SK-N-SH (cell line): ENCODE results near the gene SH3GLB1. TPM values are rescaled to one million over a fixed set of nuclear protein-coding genes. Genes with fewer than 3 reads are reported as not detected.

Experiments used
- CTCF ChIA-PET: fragments of 300-600, 350-600 bp; formaldehyde crosslinking; extraction: SDS; loops from one replicate; lab custom pipeline; 2021; lab: Yijun Ruan, JAX
- POLR2A ChIA-PET: fragments of 350-600 bp; sonication (Branson Sonifier 250); formaldehyde crosslinking; extraction: SDS; loops from one replicate; lab custom pipeline; 2020; ENCODE audit warnings: antibody characterized with exemption, inconsistent platforms; lab: Yijun Ruan, JAX
- DNase-seq: peaks from one replicate; pipeline ENCODE4 v3.0.0; 2012
- H2AFZ ChIP-seq: fragments of 200-600 bp; sonication (generic); 2 replicates; pipeline ENCODE4 v1.8.1; 2016; ENCODE audit warnings: antibody characterized with exemption, mild to moderate bottlenecking, low read depth
- H3F3A ChIP-seq: fragments of 200-600 bp; sonication (generic); replicated peaks from 2 replicates; pipeline ENCODE3; 2016; ENCODE audit warnings: antibody characterized with exemption, mild to moderate bottlenecking; ENCODE audit not compliant: insufficient read depth
- H3K27ac ChIP-seq, 2 experiments: fragments of 200-500 bp in 1 of 2; fragments of 200-600 bp in 1 of 2; sonication (Bioruptor generic) in 1 of 2; sonication (generic), shearing (Covaris generic) in 1 of 2; 2 replicates each; pipeline versions ENCODE4 v1.5.1 to v1.6.1; 2014 to 2016; ENCODE audit warnings: low read depth in 2 of 2, inconsistent platforms in 1 of 2, low read length in 1 of 2, mild to moderate bottlenecking in 1 of 2, mixed read lengths in 1 of 2
- H3K27me3 ChIP-seq: fragments of 200-600 bp; sonication (generic), shearing (Covaris generic); 2 replicates; pipeline ENCODE4 v1.6.1; 2016; ENCODE audit warnings: mixed run types; ENCODE audit not compliant: insufficient read depth
- H3K36me3 ChIP-seq, 2 experiments: fragments of 200-500 bp in 1 of 2; fragments of 200-600 bp in 1 of 2; sonication (Bioruptor generic) in 1 of 2; sonication (generic) in 1 of 2; replicated peaks in 1 of 2; 2 replicates each; pipeline versions ENCODE3 to v1.5.1; 2014 to 2016; ENCODE audit warnings: low read length in 1 of 2, mild to moderate bottlenecking in 1 of 2; ENCODE audit not compliant: insufficient read depth in 2 of 2, control insufficient read depth in 1 of 2
- H3K4me1 ChIP-seq, 2 experiments: fragments of 200-500 bp in 1 of 2; fragments of 200-600 bp in 1 of 2; sonication (Bioruptor generic) in 1 of 2; sonication (generic), shearing (Covaris generic) in 1 of 2; 2 replicates each; pipeline versions ENCODE4 v1.5.1 to v1.6.1; 2014 to 2016; ENCODE audit warnings: low read depth in 1 of 2, low read length in 1 of 2, mixed run types in 1 of 2; ENCODE audit not compliant: insufficient read depth in 2 of 2, control insufficient read depth in 1 of 2
- H3K4me2 ChIP-seq: fragments of 200-600 bp; sonication (generic), shearing (Covaris generic); 2 replicates; pipeline ENCODE4 v1.6.1; 2017; ENCODE audit warnings: mixed run types
- H3K4me3 ChIP-seq, 2 experiments: fragments of 200-500 bp in 1 of 2; fragments of 200-600 bp in 1 of 2; sonication (Bioruptor generic) in 1 of 2; sonication (generic), shearing (Covaris generic) in 1 of 2; 2 replicates each; pipeline versions ENCODE4 v1.5.1 to v1.8.1; 2014 to 2016; ENCODE audit warnings: low read depth in 2 of 2, inconsistent platforms in 1 of 2, low read length in 1 of 2, mild to moderate bottlenecking in 1 of 2, mixed read lengths in 1 of 2, moderate library complexity in 1 of 2
- H3K79me2 ChIP-seq: fragments of 200-600 bp; sonication (generic); 2 replicates; pipeline ENCODE4 v1.8.1; 2017; ENCODE audit warnings: mild to moderate bottlenecking; ENCODE audit not compliant: insufficient read depth
- H3K9ac ChIP-seq: fragments of 200-600 bp; sonication (generic); 2 replicates; pipeline ENCODE4 v1.6.1; 2017; ENCODE audit warnings: mixed run types
- H3K9me2 ChIP-seq: fragments of 200-600 bp; sonication (generic); 2 replicates; pipeline ENCODE4 v1.6.1; 2017; ENCODE audit warnings: mixed run types
- H3K9me3 ChIP-seq: fragments of 200-600 bp; sonication (generic); 2 replicates; pipeline ENCODE4 v1.6.1; 2017; ENCODE audit warnings: mixed run types, mild to moderate bottlenecking, moderate library complexity
- H4K20me1 ChIP-seq: fragments of 200-600 bp; sonication (generic); 2 replicates; pipeline ENCODE4 v1.6.1; 2017; ENCODE audit warnings: mild to moderate bottlenecking, mixed run types; ENCODE audit not compliant: insufficient read depth
- ELF1 ChIP-seq: IDR thresholded peaks from 2 replicates; pipeline ENCODE4 v1.4.0; 2012
- EZH2phosphoT487 ChIP-seq: fragments of 200-600 bp; sonication (generic); IDR thresholded peaks from 2 replicates; pipeline ENCODE4 v1.6.1; 2017; ENCODE audit warnings: low read depth, mixed run types, mild to moderate bottlenecking, antibody characterized with exemption, moderate library complexity, borderline replicate concordance
- FOSL2 ChIP-seq: IDR thresholded peaks from 2 replicates; pipeline ENCODE4 v1.4.0; 2012; ENCODE audit warnings: low read depth, mild to moderate bottlenecking, moderate library complexity, borderline replicate concordance
- FOXJ3 ChIP-seq: sonication (generic); formaldehyde crosslinking; IDR thresholded peaks from 2 replicates; pipeline ENCODE4 v1.5.1; 2020; ENCODE audit warnings: mild to moderate bottlenecking, missing genetic modification reagents
- FOXM1 ChIP-seq: IDR thresholded peaks from 2 replicates; pipeline ENCODE4 v1.4.0; 2012; ENCODE audit warnings: low read depth, mild to moderate bottlenecking
- GABPA ChIP-seq: IDR thresholded peaks from 2 replicates; pipeline ENCODE4 v1.4.0; 2012; ENCODE audit warnings: low read depth, mild to moderate bottlenecking
- GATA2 ChIP-seq: sonication (generic); formaldehyde crosslinking; IDR thresholded peaks from 2 replicates; pipeline ENCODE4 v1.5.0; 2020; ENCODE audit warnings: mild to moderate bottlenecking, missing genetic modification reagents
- IRF3 ChIP-seq: fragments of 150-350 bp; IDR thresholded peaks from 2 replicates; pipeline ENCODE4 v1.6.1; 2016; ENCODE audit warnings: mild to moderate bottlenecking, low read depth, low read length
- MEF2A ChIP-seq: IDR thresholded peaks from 2 replicates; pipeline ENCODE4 v1.4.0; 2012; ENCODE audit warnings: low read depth, borderline replicate concordance
- MXI1 ChIP-seq: IDR thresholded peaks from 2 replicates; pipeline ENCODE4 v1.6.1; 2012; ENCODE audit warnings: mild to moderate bottlenecking, low read depth, low read length, improper control_type of control experiment
- RAD21 ChIP-seq: IDR thresholded peaks from 2 replicates; pipeline ENCODE4 v1.6.1; 2012; ENCODE audit warnings: mild to moderate bottlenecking, low read length
- RCOR1 ChIP-seq: fragments of 150-350 bp; IDR thresholded peaks from 2 replicates; pipeline ENCODE4 v1.6.1; 2017; ENCODE audit warnings: antibody characterized with exemption, low read length
- RXRA ChIP-seq: IDR thresholded peaks from 2 replicates; pipeline ENCODE4 v1.4.0; 2012; ENCODE audit warnings: low read depth, mild to moderate bottlenecking, borderline replicate concordance
- SIN3A ChIP-seq: IDR thresholded peaks from 2 replicates; pipeline ENCODE4 v1.6.1; 2012; ENCODE audit warnings: low read depth, mild to moderate bottlenecking, low read length, moderate library complexity, borderline replicate concordance
- SMC3 ChIP-seq: IDR thresholded peaks from 2 replicates; pipeline ENCODE4 v1.6.1; 2012; ENCODE audit warnings: low read depth, low read length, improper control_type of control experiment
- TAF1 ChIP-seq: IDR thresholded peaks from 2 replicates; pipeline ENCODE4 v1.6.1; 2012; ENCODE audit warnings: low read depth, mild to moderate bottlenecking, low read length, moderate library complexity, borderline replicate concordance
- TCF12 ChIP-seq: IDR thresholded peaks from 2 replicates; pipeline ENCODE4 v1.4.0; 2012
- WGBS: methylation state at CpG from one replicate; pipeline ENCODE4 v1.1.6; 2017; ENCODE audit warnings: low lambda C conversion rate; 5-methylcytosine and 5-hydroxymethylcytosine counted together
- polyA plus RNA-seq, 3 experiments: library from polyadenylated mRNA; depleted of rRNA; stranded (reverse); fragments of >200 nt; gene quantifications; 2 replicates each; pipeline ENCODE4 v1.2.3, GENCODE V29; 2012
- TF ChIP-seq, protein P1 (sequence below): fragments of 150-350 bp; IDR thresholded peaks from 2 replicates; pipeline ENCODE4 v1.6.1; 2017; ENCODE audit warnings: antibody characterized with exemption, low read length, low read depth, borderline replicate concordance
- TF ChIP-seq, protein P2 (sequence below): IDR thresholded peaks from 2 replicates; pipeline ENCODE4 v1.4.0; 2012; ENCODE audit warnings: low read depth
- TF ChIP-seq, protein P3 (sequence below): IDR thresholded peaks from 2 replicates; pipeline ENCODE4 v1.4.0; 2012; ENCODE audit warnings: low read depth, borderline replicate concordance

Gene SH3GLB1
- polyA plus RNA-seq, 1 of the 3 experiments (the other 2 are of a cell fraction) = 13.2 TPM

- TF ChIP-seq, protein P1, sequence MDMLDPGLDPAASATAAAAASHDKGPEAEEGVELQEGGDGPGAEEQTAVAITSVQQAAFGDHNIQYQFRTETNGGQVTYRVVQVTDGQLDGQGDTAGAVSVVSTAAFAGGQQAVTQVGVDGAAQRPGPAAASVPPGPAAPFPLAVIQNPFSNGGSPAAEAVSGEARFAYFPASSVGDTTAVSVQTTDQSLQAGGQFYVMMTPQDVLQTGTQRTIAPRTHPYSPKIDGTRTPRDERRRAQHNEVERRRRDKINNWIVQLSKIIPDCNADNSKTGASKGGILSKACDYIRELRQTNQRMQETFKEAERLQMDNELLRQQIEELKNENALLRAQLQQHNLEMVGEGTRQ = no peak
- TF ChIP-seq TAF1 (no peak), FOXM1 (no peak), FOXJ3 (CRISPR knock-in tag) (no peak), MEF2A (no peak)
These were observed 11.7 kb upstream of the SH3GLB1 start (continued) for GRCh38 chr1:86692641-86693040.

DNA sequence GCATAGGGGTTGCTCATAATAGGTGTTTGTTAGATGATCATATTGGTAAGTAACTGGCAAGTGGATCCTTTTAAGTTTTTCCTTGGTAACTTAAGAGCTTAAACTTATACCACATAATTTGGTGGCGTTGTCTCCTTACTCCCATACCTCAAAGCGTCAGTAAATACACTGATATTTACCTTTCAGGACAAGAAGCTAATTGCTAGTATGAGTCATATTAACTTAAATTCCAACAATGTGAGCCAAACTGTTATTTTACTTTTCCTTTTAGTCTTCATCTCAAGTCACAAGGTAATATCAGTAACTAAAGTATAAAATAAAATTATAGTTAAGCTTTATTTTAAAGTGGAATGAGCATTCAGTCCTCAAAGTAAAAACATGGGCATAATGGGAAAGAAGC is 9.0 kb upstream of the SH3GLB1 start:
- no peak overlapping the region for H2AFZ ChIP-seq
- H3K27ac ChIP-seq = no peak overlapping the region
- DNase-seq = no peak
- H3F3A ChIP-seq = no peaks in the 10 kb centered on the region
- no peaks in the 10 kb centered on the region; the same call in 1 of the 2 replicates for H3K27me3 ChIP-seq
- no peak overlapping the region for H3K4me2 ChIP-seq
- POLR2A ChIA-PET = no interaction called here
- TF ChIP-seq MXI1 (no peak), EZH2phosphoT487 (no peak), SIN3A (no peak), SMC3 (no peak)
- TF ChIP-seq, protein P2, sequence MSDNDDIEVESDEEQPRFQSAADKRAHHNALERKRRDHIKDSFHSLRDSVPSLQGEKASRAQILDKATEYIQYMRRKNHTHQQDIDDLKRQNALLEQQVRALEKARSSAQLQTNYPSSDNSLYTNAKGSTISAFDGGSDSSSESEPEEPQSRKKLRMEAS = no peak
- TF ChIP-seq, all 33 proteins: peak for 0
- Histone ChIP-seq H3K9me3 (no peaks in the 10 kb centered on the region), H3K4me3 (no peak overlapping the region), H3K36me3 (no peaks in the 10 kb centered on the region), H4K20me1 (no peaks in the 10 kb centered on the region), H3K9ac (no peak overlapping the region), H3K79me2 (no peaks in the 10 kb centered on the region), H3K4me1 (0 out of 4 replicates have a peak, but pooled peaks cover 0 to 4% of the 10 kb centered on the region in 2 experiments), H3K9me2 (no peaks in the 10 kb centered on the region)
- CTCF ChIA-PET = interaction anchor here (2.0 kb wide), 1 partner anchor 9 kb away, joined by 18 read pairs; the partner anchor contains the start of gene SH3GLB1
- 69% methylated on average over 2 of the region's 2 CpGs for WGBS

GRCh38 chr1:86696522-86696921 is 7.9 kb upstream of the SH3GLB1 start:
- DNase-seq = no peak
- Histone ChIP-seq H3K4me3 (no peak overlapping the region), H3K9me3 (no peaks in the 10 kb centered on the region), H4K20me1 (no peaks in the 10 kb centered on the region), H3K4me2 (no peak overlapping the region), H3K27ac (no peak overlapping the region), H2AFZ (no peak overlapping the region), H3K36me3 (no peaks in the 10 kb centered on the region), H3K4me1 (0 out of 4 replicates have a peak, but pooled peaks cover 0 to 4% of the 10 kb centered on the region in 2 experiments), H3K9me2 (no peaks in the 10 kb centered on the region), H3K27me3 (no peaks in the 10 kb centered on the region; the same call in 1 of the 2 replicates), H3K79me2 (no peaks in the 10 kb centered on the region), H3K9ac (no peak overlapping the region), H3F3A (no peaks in the 10 kb centered on the region)
- CTCF ChIA-PET = interaction anchor here (1.1 to 2.0 kb wide), 2 partner anchors 8 to 9 kb away, joined by 3 to 18 read pairs; partner anchors contain the start of gene SH3GLB1
- WGBS = 63% methylated on average over 1 of the region's 1 CpG
- TF ChIP-seq RCOR1 (no peak), GATA2 (CRISPR knock-in tag) (no peak), RXRA (no peak), GABPA (no peak), MXI1 (no peak), FOSL2 (no peak), ELF1 (no peak), RAD21 (no peak), FOXJ3 (CRISPR knock-in tag) (no peak), FOXM1 (no peak), TCF12 (no peak), IRF3 (no peak), EZH2phosphoT487 (no peak), SMC3 (no peak)
- TF ChIP-seq, protein P3, sequence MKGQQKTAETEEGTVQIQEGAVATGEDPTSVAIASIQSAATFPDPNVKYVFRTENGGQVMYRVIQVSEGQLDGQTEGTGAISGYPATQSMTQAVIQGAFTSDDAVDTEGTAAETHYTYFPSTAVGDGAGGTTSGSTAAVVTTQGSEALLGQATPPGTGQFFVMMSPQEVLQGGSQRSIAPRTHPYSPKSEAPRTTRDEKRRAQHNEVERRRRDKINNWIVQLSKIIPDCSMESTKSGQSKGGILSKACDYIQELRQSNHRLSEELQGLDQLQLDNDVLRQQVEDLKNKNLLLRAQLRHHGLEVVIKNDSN = no peak
- POLR2A ChIA-PET = no interaction called here
